Ishikawa (cell line): ENCODE results near the gene GCG.

Experiments used
- EGR1 ChIP-seq: IDR thresholded peaks from 2 replicates; pipeline ENCODE4 v1.6.1; 2012
- EP300 ChIP-seq: IDR thresholded peaks from 2 replicates; pipeline ENCODE4 v1.6.1; 2012; ENCODE audit warnings: borderline replicate concordance
- RAD21 ChIP-seq: IDR thresholded peaks from 2 replicates; pipeline ENCODE4 v1.6.1; 2012; ENCODE audit warnings: low read depth
- TCF12 ChIP-seq: IDR thresholded peaks from 2 replicates; pipeline ENCODE4 v1.6.1; 2012; ENCODE audit warnings: low read depth
- TEAD4 ChIP-seq: IDR thresholded peaks from 2 replicates; pipeline ENCODE4 v1.6.1; 2012
- YY1 ChIP-seq: IDR thresholded peaks from 2 replicates; pipeline ENCODE4 v1.6.1; 2012; ENCODE audit warnings: low read depth
- ZBTB7A ChIP-seq: IDR thresholded peaks from 2 replicates; pipeline ENCODE4 v1.6.1; 2012; ENCODE audit warnings: low read depth
- TF ChIP-seq, protein P1 (sequence below): IDR thresholded peaks from 2 replicates; pipeline ENCODE4 v1.6.1; 2012; ENCODE audit warnings: low read depth, mild to moderate bottlenecking

GRCh38 chr2:162166745-162167144, 14.7 kb upstream of the GCG start:
- TF ChIP-seq, protein P1, sequence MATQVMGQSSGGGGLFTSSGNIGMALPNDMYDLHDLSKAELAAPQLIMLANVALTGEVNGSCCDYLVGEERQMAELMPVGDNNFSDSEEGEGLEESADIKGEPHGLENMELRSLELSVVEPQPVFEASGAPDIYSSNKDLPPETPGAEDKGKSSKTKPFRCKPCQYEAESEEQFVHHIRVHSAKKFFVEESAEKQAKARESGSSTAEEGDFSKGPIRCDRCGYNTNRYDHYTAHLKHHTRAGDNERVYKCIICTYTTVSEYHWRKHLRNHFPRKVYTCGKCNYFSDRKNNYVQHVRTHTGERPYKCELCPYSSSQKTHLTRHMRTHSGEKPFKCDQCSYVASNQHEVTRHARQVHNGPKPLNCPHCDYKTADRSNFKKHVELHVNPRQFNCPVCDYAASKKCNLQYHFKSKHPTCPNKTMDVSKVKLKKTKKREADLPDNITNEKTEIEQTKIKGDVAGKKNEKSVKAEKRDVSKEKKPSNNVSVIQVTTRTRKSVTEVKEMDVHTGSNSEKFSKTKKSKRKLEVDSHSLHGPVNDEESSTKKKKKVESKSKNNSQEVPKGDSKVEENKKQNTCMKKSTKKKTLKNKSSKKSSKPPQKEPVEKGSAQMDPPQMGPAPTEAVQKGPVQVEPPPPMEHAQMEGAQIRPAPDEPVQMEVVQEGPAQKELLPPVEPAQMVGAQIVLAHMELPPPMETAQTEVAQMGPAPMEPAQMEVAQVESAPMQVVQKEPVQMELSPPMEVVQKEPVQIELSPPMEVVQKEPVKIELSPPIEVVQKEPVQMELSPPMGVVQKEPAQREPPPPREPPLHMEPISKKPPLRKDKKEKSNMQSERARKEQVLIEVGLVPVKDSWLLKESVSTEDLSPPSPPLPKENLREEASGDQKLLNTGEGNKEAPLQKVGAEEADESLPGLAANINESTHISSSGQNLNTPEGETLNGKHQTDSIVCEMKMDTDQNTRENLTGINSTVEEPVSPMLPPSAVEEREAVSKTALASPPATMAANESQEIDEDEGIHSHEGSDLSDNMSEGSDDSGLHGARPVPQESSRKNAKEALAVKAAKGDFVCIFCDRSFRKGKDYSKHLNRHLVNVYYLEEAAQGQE, result no peak
- TF ChIP-seq EGR1 (no peak), TEAD4 (no peak), ZBTB7A (no peak), RAD21 (no peak), TCF12 (no peak), YY1 (no peak), EP300 (no peak)
